GM12865 (cell line): ENCODE data around the gene USP43.

Experiments
- DNase-seq: peaks from one replicate; pipeline ENCODE4 v3.0.0; 2010; ENCODE audit warnings: low read depth
- H3K4me3 ChIP-seq: 2 replicates; pipeline ENCODE4 v1.5.1; 2011; ENCODE audit warnings: mild to moderate bottlenecking, low read depth, low read length, control low read depth
- CTCF ChIP-seq: IDR thresholded peaks from 2 replicates; pipeline ENCODE4 v1.5.1; 2011; ENCODE audit warnings: low read length, control low read depth, low read depth, inconsistent platforms; ENCODE audit not compliant: insufficient read depth; ENCODE audit errors: missing control alignments

Gene USP43

DNA sequence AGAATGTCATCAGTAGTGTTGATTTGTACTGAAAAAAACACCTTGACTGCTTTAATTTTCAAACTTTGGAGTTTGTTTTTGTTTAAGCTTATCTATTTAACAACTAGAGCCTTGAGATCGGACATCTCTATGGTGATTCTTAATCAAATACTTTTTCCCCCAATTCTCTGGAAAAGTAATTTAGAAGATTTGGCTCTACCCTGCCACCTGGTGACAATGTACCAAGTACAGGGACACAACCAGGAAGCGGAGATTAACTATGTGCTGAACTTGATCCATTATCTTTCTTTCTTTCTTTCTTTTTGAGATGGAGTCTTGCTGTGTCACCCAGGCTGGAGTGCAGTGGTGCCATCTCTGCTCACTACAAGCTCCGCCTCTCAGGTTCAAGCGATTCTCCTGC lies 30.8 kb downstream of the USP43 start:
- no peak for DNase-seq
- TF ChIP-seq CTCF: no peak
- no peak overlapping the region for H3K4me3 ChIP-seq

- no peak for TF ChIP-seq CTCF
- DNase-seq: peak; percentile 47
- no peak overlapping the region for H3K4me3 ChIP-seq
Observed at GRCh38 chr17:9676820-9677310, 31.5 kb downstream of the USP43 start.

GRCh38 chr17:9677411-9677810 lies 32.1 kb downstream of the USP43 start:
- TF ChIP-seq CTCF: no peak
- H3K4me3 ChIP-seq: no peak overlapping the region
- DNase-seq: no peak

DNA sequence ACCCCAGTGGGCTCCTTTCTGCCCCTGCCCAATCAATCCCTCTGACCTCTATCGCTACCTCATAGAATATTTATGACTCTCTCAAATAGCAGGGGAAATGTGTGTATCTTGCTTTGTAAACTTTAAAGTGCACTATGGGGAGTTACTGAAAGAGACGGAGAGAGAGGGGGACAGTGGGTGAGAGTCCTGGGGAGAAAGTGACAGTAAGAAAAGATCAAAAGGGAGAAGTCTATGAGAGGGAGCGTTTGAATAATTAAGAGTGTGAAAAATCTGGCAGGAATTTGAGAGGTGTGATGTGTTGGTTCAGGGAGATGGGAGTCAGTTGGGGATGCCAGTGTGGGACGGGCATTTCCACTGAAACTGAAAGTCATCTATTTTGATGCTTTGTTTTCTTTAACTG lies 32.6 kb downstream of the USP43 start:
- no peak for DNase-seq
- no peak overlapping the region for H3K4me3 ChIP-seq
- no peak for TF ChIP-seq CTCF

DNA sequence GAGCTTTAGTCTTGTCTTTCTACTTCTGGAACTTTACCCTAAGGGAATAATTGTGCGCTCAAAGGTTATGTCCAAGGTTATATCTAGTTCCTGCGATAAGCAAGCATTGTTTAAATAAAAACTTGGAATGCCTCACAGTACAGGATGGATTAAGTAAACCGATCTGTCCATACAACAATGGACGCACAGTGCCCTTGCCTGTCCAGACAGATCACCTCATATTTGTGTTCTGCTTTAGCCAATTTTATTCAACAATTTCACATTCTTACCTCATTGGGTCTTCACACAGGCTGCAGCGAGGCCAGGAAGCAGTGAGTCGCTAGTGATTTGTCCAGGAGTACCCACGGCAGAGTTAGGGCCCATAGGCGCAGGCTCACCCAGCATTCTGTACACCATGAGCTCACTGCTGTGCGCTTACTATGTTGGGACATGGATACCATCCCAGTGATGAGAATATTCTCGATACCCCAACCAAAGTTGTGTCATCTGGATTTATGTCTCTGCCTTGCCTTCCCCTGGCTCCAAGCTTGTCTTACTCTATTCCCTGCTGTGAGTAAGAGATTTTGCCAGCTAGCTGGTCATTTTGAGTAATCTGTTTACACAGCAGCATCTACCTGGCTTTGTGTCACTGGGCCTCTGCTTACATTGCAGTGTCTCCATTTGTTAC lies 39.8 kb downstream of the USP43 start:
- no peak for TF ChIP-seq CTCF
- no peak overlapping the region for H3K4me3 ChIP-seq
- DNase-seq: no peak

GRCh38 chr17:9693755-9694154 lies 48.4 kb downstream of the USP43 start:
- H3K4me3 ChIP-seq: no peak overlapping the region
- DNase-seq: no peak
- no peak for TF ChIP-seq CTCF

DNA sequence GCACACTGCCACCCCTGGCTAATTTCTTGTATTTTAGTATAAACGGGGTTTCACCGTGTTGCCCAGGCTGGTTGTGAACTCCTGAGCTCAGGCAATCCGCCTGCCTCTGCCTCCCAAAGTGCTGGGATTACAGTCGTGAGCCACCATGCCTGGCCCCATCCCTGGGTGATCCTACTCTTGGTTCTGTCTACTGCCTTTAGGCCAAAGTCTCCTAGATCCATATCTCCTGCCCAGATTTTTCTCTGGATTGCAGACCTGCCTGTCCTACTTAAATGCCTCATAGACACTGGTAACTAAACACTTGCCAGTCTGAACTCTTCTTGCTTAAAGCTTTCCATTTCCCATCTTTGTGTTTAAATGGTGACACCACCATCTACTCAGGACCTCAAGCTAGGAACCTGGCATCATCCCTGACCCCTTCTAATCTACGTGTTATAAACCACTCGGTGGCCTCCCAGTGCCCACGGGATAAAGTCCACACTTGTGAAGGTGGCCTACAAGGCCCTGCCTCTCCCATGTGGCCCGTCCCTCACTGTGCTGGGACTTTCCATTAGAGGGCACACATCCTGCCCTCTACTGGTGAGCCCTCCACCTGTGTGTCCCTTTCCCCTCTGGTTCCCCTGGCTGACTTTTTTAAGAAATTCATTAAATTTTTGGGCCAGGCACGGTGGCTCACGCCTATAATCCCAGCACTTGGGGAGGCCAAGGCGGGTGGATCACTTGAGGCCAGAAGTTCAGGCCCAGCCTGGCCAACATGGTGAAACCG lies 51.1 kb downstream of the USP43 start:
- H3K4me3 ChIP-seq: no peak overlapping the region
- peak; percentile 6 for TF ChIP-seq CTCF
- DNase-seq: no peak
